Endothelial cell of umbilical vein (primary cell): Measurements from ENCODE around the gene DNAH11. TPM values are rescaled to one million over a fixed set of nuclear protein-coding genes. Genes with fewer than 3 reads are reported as not detected.

ENCODE experiments used
- BruUV-seq: library from RNA; stranded (reverse); fragments of 400-500 nt; replicated peaks from 2 replicates; lab custom pipeline; 2021; lab: Mats Ljungman, UMichigan
- CTCF ChIA-PET: fragments of 300-600, 350-600 bp; sonication (Branson Sonifier 250); formaldehyde crosslinking; loops from one replicate; lab custom pipeline; 2021; ENCODE audit warnings: antibody characterized with exemption, inconsistent platforms; lab: Charles Lee
- POLR2A ChIA-PET: fragments of 300-600, 350-600 bp; sonication (Branson Sonifier 250); formaldehyde crosslinking; loops from one replicate; lab custom pipeline; 2021; ENCODE audit warnings: antibody characterized with exemption, inconsistent platforms; lab: Charles Lee
- DNase-seq: peaks from one replicate; pipeline ENCODE4 v3.0.0-alpha.2; 2011; ENCODE audit warnings: low read depth, low spot score
- FAIRE-seq: peaks from 2 replicates; lab custom pipeline; 2011; peaks lifted over from hg19 to GRCh38; lab: Jason Lieb, UNC
- H2AFZ ChIP-seq: 2 replicates; pipeline ENCODE4 v1.6.0; 2012; ENCODE audit warnings: low read depth, low read length, control low read depth, inconsistent platforms
- H3K27ac ChIP-seq: 2 replicates; pipeline ENCODE4 v1.5.1; 2011; ENCODE audit warnings: low read depth, mild to moderate bottlenecking, control low read depth, low read length, moderate library complexity; ENCODE audit not compliant: insufficient read depth
- H3K27me3 ChIP-seq, 2 experiments: 2 replicates each; pipeline versions ENCODE4 v1.6.0 to v1.6.1; 2011; ENCODE audit warnings: low read length in 2 of 2, mixed read lengths in 1 of 2; ENCODE audit not compliant: control insufficient read depth in 2 of 2, insufficient read depth in 2 of 2
- H3K36me3 ChIP-seq, 2 experiments: 2 replicates in 1 of 2; 3 replicates in 1 of 2; pipeline ENCODE4 v1.5.1; 2011; ENCODE audit warnings: low read length in 2 of 2, mild to moderate bottlenecking in 1 of 2, moderate library complexity in 1 of 2; ENCODE audit not compliant: control insufficient read depth in 2 of 2, insufficient read depth in 2 of 2; ENCODE audit errors: extremely low read depth in 1 of 2
- H3K4me1 ChIP-seq: 3 replicates; pipeline ENCODE4 v1.5.1; 2011; ENCODE audit warnings: mild to moderate bottlenecking, low read length; ENCODE audit not compliant: control insufficient read depth, insufficient read depth; ENCODE audit errors: extremely low read depth
- H3K4me2 ChIP-seq: 2 replicates; pipeline ENCODE4 v1.6.1; 2011; ENCODE audit warnings: low read length, control low read depth, mixed read lengths; ENCODE audit not compliant: insufficient read depth
- H3K4me3 ChIP-seq, 3 experiments: fragments of 200-600 bp in 1 of 3; sonication (generic), shearing (Covaris generic) in 1 of 3; replicated peaks in 1 of 3; 2 replicates each; pipeline ENCODE4 v1.5.1; 2011 to 2016; ENCODE audit warnings: control low read depth in 3 of 3, low read length in 3 of 3, mild to moderate bottlenecking in 2 of 3, inconsistent platforms in 1 of 3, low read depth in 1 of 3, moderate library complexity in 1 of 3; ENCODE audit not compliant: insufficient read depth in 1 of 3
- H3K79me2 ChIP-seq: 2 replicates; pipeline ENCODE4 v1.6.0; 2012; ENCODE audit warnings: low read length, inconsistent platforms; ENCODE audit not compliant: control insufficient read depth, insufficient read depth
- H3K9ac ChIP-seq: replicated peaks from 2 replicates; pipeline ENCODE3; 2011; ENCODE audit warnings: low read length, control low read depth; ENCODE audit not compliant: insufficient read depth; ENCODE audit errors: extremely low read depth
- H3K9me1 ChIP-seq: replicated peaks from 3 replicates; pipeline ENCODE4 v1.6.0; 2011; ENCODE audit warnings: mild to moderate bottlenecking, low read length; ENCODE audit not compliant: control insufficient read depth, insufficient read depth; ENCODE audit errors: extremely low read depth
- H3K9me3 ChIP-seq: replicated peaks from 2 replicates; pipeline ENCODE4 v1.5.1; 2012; ENCODE audit warnings: low read length, inconsistent platforms; ENCODE audit not compliant: control insufficient read depth, insufficient read depth
- H4K20me1 ChIP-seq: replicated peaks from 2 replicates; pipeline ENCODE3; 2011; ENCODE audit warnings: mild to moderate bottlenecking, low read length; ENCODE audit not compliant: control insufficient read depth, insufficient read depth; ENCODE audit errors: extremely low read depth
- EZH2 ChIP-seq: IDR thresholded peaks from 2 replicates; pipeline ENCODE4 v1.6.1; 2012; ENCODE audit warnings: borderline replicate concordance, low read depth, mild to moderate bottlenecking, moderate library complexity, low read length, inconsistent platforms; ENCODE audit not compliant: severe bottlenecking
- FOS ChIP-seq: IDR thresholded peaks from 2 replicates; pipeline ENCODE4 v1.6.1; 2011; ENCODE audit warnings: mild to moderate bottlenecking, low read length, moderate library complexity, borderline replicate concordance; ENCODE audit not compliant: insufficient read depth
- GATA2 ChIP-seq: IDR thresholded peaks from 2 replicates; pipeline ENCODE4 v1.7.0; 2011; ENCODE audit warnings: low read depth, mild to moderate bottlenecking, moderate library complexity, mixed read lengths, low read length; ENCODE audit not compliant: insufficient read length, insufficient read depth
- JUN ChIP-seq: IDR thresholded peaks from 2 replicates; pipeline ENCODE4 v1.6.1; 2011; ENCODE audit warnings: borderline replicate concordance, low read depth; ENCODE audit not compliant: insufficient read length, insufficient read depth
- MYC ChIP-seq: IDR thresholded peaks from one replicate; pipeline ENCODE4 v1.6.1; 2011; ENCODE audit warnings: mild to moderate bottlenecking, low read depth, low read length
- POLR2A ChIP-seq: IDR thresholded peaks from 2 replicates; pipeline ENCODE4 v1.6.1; 2012; ENCODE audit warnings: low read depth, mild to moderate bottlenecking, control low read depth, low read length
- POLR2AphosphoS5 ChIP-seq: IDR thresholded peaks from 2 replicates; pipeline ENCODE4 v1.6.1; 2012; ENCODE audit warnings: low read depth, mild to moderate bottlenecking, control low read depth, low read length, moderate library complexity; ENCODE audit not compliant: insufficient read depth
- dilution Hi-C: fragments of 300-500 bp; cut with MboI; formaldehyde crosslinking; loops from one replicate; pipeline ENCODE4 v1.15.0; 2019; ENCODE audit warnings: low sequenced_read_pairs; ENCODE audit not compliant: extremely low pct_ligation_motif_present
- intact Hi-C: fragments of 100-400 bp; cut with micrococcal nuclease; formaldehyde crosslinking; loops from one replicate; pipeline ENCODE4 v1.10.0; 2022
- polyA plus RNA-seq, 4 experiments: library from polyadenylated mRNA; depleted of rRNA in 3 of 4; stranded (reverse) in 3 of 4; unstranded in 1 of 4; fragments of >200 nt; gene quantifications; 2 replicates each; pipeline versions ENCODE4 v1.2.1 to v1.2.3, GENCODE V29; 2011 to 2012; ENCODE audit warnings: missing spikeins in 1 of 4
- total RNA-seq: library from RNA; stranded (reverse); gene quantifications from 2 replicates; pipeline ENCODE4 v1.2.3, GENCODE V29; 2021
- TF ChIP-seq, protein P1 (sequence below), 2 donors: IDR thresholded peaks; 1 replicate in 1 of 2; 2 replicates in 1 of 2; pipeline ENCODE4 v1.5.1; 2011; ENCODE audit warnings: low read length in 2 of 2, mild to moderate bottlenecking in 2 of 2, moderate library complexity in 2 of 2, control low read depth in 1 of 2, inconsistent platforms in 1 of 2, low read depth in 1 of 2; ENCODE audit not compliant: insufficient read depth in 1 of 2; ENCODE audit errors: extremely low read depth in 1 of 2
- TF ChIP-seq, protein P2 (sequence below): IDR thresholded peaks from 2 replicates; pipeline ENCODE4 v1.6.1; 2011; ENCODE audit not compliant: insufficient read depth, insufficient read length

Gene DNAH11
- total and polyA plus RNA-seq, 2 donors (not counting 3 experiments of a cell fraction or from before 2014, with no cell fraction given): 0.69 to 0.91 TPM

DNA sequence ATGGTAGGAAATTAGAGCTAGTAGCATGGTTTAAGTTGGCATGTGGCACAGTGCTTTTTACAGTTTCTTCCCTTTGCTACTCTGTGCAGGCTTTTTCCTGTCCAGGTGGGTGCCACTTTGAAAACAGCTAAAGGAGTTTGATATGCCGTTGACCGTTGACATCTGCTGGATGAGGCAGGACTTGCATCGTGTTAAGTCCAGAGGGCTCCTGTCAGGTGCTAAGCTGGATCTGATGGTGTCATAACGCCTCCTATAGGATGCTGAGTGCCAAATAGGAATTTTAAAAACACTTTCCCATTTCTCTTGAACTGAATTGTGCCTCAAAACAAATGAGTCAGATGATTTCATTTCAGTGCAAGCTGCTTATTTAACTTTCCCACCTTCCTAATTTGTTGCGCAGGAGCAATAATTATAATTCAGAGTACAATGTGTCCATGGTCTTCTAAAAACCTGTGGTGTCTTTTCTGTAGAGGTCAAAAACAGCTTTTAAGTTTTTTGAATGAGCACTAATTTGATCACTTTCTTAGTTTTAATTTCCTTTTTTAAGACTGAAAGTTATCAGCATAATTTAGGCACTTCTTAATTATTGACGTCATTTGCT lies 224.6 kb downstream of the DNAH11 start:
- POLR2A ChIA-PET: no interaction called here
- H2AFZ ChIP-seq: no peak overlapping the region
- TF ChIP-seq, protein P1, sequence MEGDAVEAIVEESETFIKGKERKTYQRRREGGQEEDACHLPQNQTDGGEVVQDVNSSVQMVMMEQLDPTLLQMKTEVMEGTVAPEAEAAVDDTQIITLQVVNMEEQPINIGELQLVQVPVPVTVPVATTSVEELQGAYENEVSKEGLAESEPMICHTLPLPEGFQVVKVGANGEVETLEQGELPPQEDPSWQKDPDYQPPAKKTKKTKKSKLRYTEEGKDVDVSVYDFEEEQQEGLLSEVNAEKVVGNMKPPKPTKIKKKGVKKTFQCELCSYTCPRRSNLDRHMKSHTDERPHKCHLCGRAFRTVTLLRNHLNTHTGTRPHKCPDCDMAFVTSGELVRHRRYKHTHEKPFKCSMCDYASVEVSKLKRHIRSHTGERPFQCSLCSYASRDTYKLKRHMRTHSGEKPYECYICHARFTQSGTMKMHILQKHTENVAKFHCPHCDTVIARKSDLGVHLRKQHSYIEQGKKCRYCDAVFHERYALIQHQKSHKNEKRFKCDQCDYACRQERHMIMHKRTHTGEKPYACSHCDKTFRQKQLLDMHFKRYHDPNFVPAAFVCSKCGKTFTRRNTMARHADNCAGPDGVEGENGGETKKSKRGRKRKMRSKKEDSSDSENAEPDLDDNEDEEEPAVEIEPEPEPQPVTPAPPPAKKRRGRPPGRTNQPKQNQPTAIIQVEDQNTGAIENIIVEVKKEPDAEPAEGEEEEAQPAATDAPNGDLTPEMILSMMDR (IDR thresholded peaks at IDR 0.05; ENCODE audit: extremely low read depth in 1 of 2, insufficient read depth in 1 of 2, low read depth in 1 of 2, low read length in 2 of 2): peak; percentile 42 to 47
- no peak for TF ChIP-seq POLR2A
- TF ChIP-seq MYC: no peak
- no peak for TF ChIP-seq JUN
- dilution Hi-C loops: no loop called here
- DNase-seq: peak; percentile 60
- BruUV-seq: no TSS peak
- FAIRE-seq: peak; percentile 85
- H3K9ac ChIP-seq: no peak overlapping the region
- CTCF ChIA-PET: interaction anchor here (0.6 to 3.2 kb wide), 20 partner anchors 11 to 991 kb away, joined by 3 to 35 read pairs (median 4); no protein-coding TSS in a partner anchor
- H3K4me3 ChIP-seq: no peak overlapping the region
- no peaks in the 10 kb centered on the region for H3K4me1 ChIP-seq
- peaks cover 8% of the 10 kb centered on the region in 2 experiments for H3K27me3 ChIP-seq
- H3K4me2 ChIP-seq: no peak overlapping the region
- no peaks in the 10 kb centered on the region for H3K36me3 ChIP-seq
- no peaks in the 10 kb centered on the region for H3K9me3 ChIP-seq
- no peaks in the 10 kb centered on the region for H4K20me1 ChIP-seq
- H3K9me1 ChIP-seq: no peaks in the 10 kb centered on the region
- H3K27ac ChIP-seq: no peak overlapping the region
- no peaks in the 10 kb centered on the region for H3K79me2 ChIP-seq
- intact Hi-C loops: loop anchor here (1.0 to 2.0 kb wide), 5 partner anchors 260 to 989 kb away; no protein-coding TSS in a partner anchor

DNA sequence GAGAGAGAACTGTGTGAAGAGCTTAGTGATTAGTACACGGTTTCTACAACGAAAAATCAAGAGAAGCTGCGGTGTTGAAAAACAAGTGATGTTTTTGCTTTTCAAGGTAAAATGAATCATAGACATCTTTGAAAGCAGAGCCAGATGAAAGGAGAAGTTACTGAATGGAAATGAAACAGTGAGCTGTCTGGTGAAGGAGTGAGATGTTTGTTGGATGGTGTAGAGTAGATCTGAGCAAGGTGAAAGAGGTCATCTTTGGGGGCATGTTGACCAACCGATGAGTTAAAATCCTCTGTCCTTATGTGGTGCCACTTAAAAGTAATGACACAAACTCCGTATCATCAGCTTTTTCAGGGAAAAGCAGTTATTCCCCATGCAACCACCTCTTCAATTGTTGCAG lies 225.4 kb downstream of the DNAH11 start:
- ChIA-PET POLR2A (no interaction called here), CTCF (interaction anchor here (0.6 to 3.2 kb wide), 7 partner anchors 12 to 990 kb away, joined by 3 to 35 read pairs (median 4); no protein-coding TSS in a partner anchor)
- peaks cover 8% of the 10 kb centered on the region in 2 experiments for H3K27me3 ChIP-seq
- no peak overlapping the region for H3K4me3 ChIP-seq
- DNase-seq (no peak), FAIRE-seq (no peak)
- no peak overlapping the region for H3K27ac ChIP-seq
- H3K9me1 ChIP-seq: no peaks in the 10 kb centered on the region
- TF ChIP-seq EZH2: no peak
- TF ChIP-seq MYC: no peak
- TF ChIP-seq, protein P2, sequence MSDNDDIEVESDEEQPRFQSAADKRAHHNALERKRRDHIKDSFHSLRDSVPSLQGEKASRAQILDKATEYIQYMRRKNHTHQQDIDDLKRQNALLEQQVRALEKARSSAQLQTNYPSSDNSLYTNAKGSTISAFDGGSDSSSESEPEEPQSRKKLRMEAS: no peak
- TF ChIP-seq, protein P1 (IDR thresholded peaks at IDR 0.05; ENCODE audit: extremely low read depth in 1 of 2, insufficient read depth in 1 of 2, low read depth in 1 of 2, low read length in 2 of 2): no peak
- no peak for TF ChIP-seq GATA2
- TF ChIP-seq FOS: no peak
- TF ChIP-seq POLR2A: no peak
- TF ChIP-seq JUN: no peak
- no peak for TF ChIP-seq POLR2AphosphoS5
- H2AFZ ChIP-seq: no peak overlapping the region
- intact Hi-C loops (no loop called here), dilution Hi-C loops (no loop called here)
- no peak overlapping the region for H3K4me2 ChIP-seq
- H3K79me2 ChIP-seq: no peaks in the 10 kb centered on the region
- H3K9me3 ChIP-seq: no peaks in the 10 kb centered on the region
- no peaks in the 10 kb centered on the region for H3K4me1 ChIP-seq
- H3K9ac ChIP-seq: no peak overlapping the region
- no peaks in the 10 kb centered on the region for H4K20me1 ChIP-seq
- BruUV-seq: no TSS peak
- H3K36me3 ChIP-seq: no peaks in the 10 kb centered on the region
